WERI-Rb-1 (cell line): ENCODE data around the gene TEF.

ENCODE experiments used
- DNase-seq: peaks from one replicate; pipeline ENCODE4 v3.0.0-alpha.2; 2020
- H3K27ac ChIP-seq: fragments of 250-450 bp; sonication (Bioruptor Pico); 2 replicates; pipeline ENCODE4 v1.5.1; 2020; ENCODE audit warnings: mild to moderate bottlenecking, moderate library complexity
- H3K27me3 ChIP-seq: fragments of 250-450 bp; sonication (Bioruptor Pico); 2 replicates; pipeline ENCODE4 v1.5.1; 2021; ENCODE audit warnings: mild to moderate bottlenecking, low read depth, moderate library complexity; ENCODE audit not compliant: insufficient read depth, severe bottlenecking
- H3K36me3 ChIP-seq: fragments of 250-450 bp; sonication (Bioruptor Pico); 2 replicates; pipeline ENCODE4 v1.5.1; 2020; ENCODE audit warnings: mild to moderate bottlenecking, moderate library complexity
- H3K4me3 ChIP-seq: 2 replicates; pipeline ENCODE4 v1.5.1; 2011; ENCODE audit warnings: low read depth, mild to moderate bottlenecking, control low read depth, low read length
- H3K9me3 ChIP-seq: fragments of 250-450 bp; sonication (Bioruptor Pico); 2 replicates; pipeline ENCODE4 v1.5.1; 2021; ENCODE audit warnings: mild to moderate bottlenecking, moderate library complexity; ENCODE audit not compliant: severe bottlenecking
- CTCF ChIP-seq: IDR thresholded peaks from 2 replicates; pipeline ENCODE4 v1.5.1; 2011; ENCODE audit warnings: low read depth, mild to moderate bottlenecking, control low read depth, inconsistent platforms, low read length

The TEF gene

GRCh38 chr22:41387341-41387740 lies 5.6 kb downstream of the TEF start:
- Histone ChIP-seq H3K9me3 (no peaks in the 10 kb centered on the region), H3K27ac (no peak overlapping the region), H3K4me3 (no peak overlapping the region), H3K36me3 (peaks cover 30% of the 10 kb centered on the region), H3K27me3 (no peaks in the 10 kb centered on the region)
- no peak for TF ChIP-seq CTCF
- DNase-seq, result no peak

GRCh38 chr22:41394012-41394356 lies 12.2 kb downstream of the TEF start:
- peaks cover 42% of the 10 kb centered on the region for H3K36me3 ChIP-seq

GRCh38 chr22:41395531-41396240 lies 13.9 kb downstream of the TEF start:
- TF ChIP-seq CTCF, result no peak
- no peak for DNase-seq
- Histone ChIP-seq H3K9me3 (no peaks in the 10 kb centered on the region), H3K27ac (no peak overlapping the region), H3K36me3 (peaks cover 34% of the 10 kb centered on the region), H3K4me3 (no peak overlapping the region), H3K27me3 (no peaks in the 10 kb centered on the region)

More at GRCh38 chr22:41394012-41394356, 12.2 kb downstream of the TEF start:
- no peaks in the 10 kb centered on the region for H3K9me3 ChIP-seq
- no peak overlapping the region for H3K4me3 ChIP-seq
- no peak for TF ChIP-seq CTCF
- DNase-seq, result no peak
- H3K27ac ChIP-seq, result no peak overlapping the region
- H3K27me3 ChIP-seq, result no peaks in the 10 kb centered on the region

GRCh38 chr22:41397143-41397811 lies 15.5 kb downstream of the TEF start:
- no peak overlapping the region for H3K4me3 ChIP-seq
- no peak overlapping the region for H3K27ac ChIP-seq
- no peak for TF ChIP-seq CTCF
- peaks cover 28% of the 10 kb centered on the region for H3K36me3 ChIP-seq
- H3K9me3 ChIP-seq, result no peaks in the 10 kb centered on the region
- DNase-seq, result no peak
- no peaks in the 10 kb centered on the region for H3K27me3 ChIP-seq

- no peaks in the 10 kb centered on the region for H3K9me3 ChIP-seq
- TF ChIP-seq CTCF, result no peak
- no peak overlapping the region for H3K4me3 ChIP-seq
- no peak overlapping the region for H3K27ac ChIP-seq
- no peaks in the 10 kb centered on the region for H3K27me3 ChIP-seq
- no peak for DNase-seq
- H3K36me3 ChIP-seq, result peaks cover 28% of the 10 kb centered on the region
Measured at GRCh38 chr22:41398921-41399320, 17.2 kb downstream of the TEF start.
